K562 (cell line): ENCODE data around the gene PRR19. TPM values are rescaled to one million over a fixed set of nuclear protein-coding genes. Genes with fewer than 3 reads are reported as not detected.
A peak's percentile ranks its signal among the peaks of the same experiment; 100 is the strongest.

Experiments used
- ATF7 ChIP-seq: fragments of 450-650 bp; IDR thresholded peaks from 2 replicates; pipeline ENCODE4 v1.7.1; 2014; ENCODE audit warnings: mild to moderate bottlenecking, moderate library complexity
- CHCHD3 ChIP-seq: fragments of 250-450 bp; sonication (Bioruptor Pico); IDR thresholded peaks from 2 replicates; pipeline ENCODE4 v2.1.2; 2022; ENCODE audit warnings: mild to moderate bottlenecking
- COPS2 ChIP-seq: fragments of 450-650 bp; conservative IDR thresholded peaks from 2 replicates; pipeline ENCODE4 v1.6.1; 2016; ENCODE audit warnings: mild to moderate bottlenecking, moderate library complexity
- HNRNPH1 ChIP-seq: fragments of 200-400 bp; formaldehyde crosslinking; optimal IDR thresholded peaks from 2 replicates; pipeline ENCODE3; 2017; ENCODE audit warnings: low read depth, mild to moderate bottlenecking, low read length, moderate library complexity
- NR3C1 ChIP-seq: sonication (generic); formaldehyde crosslinking; IDR thresholded peaks from 2 replicates; pipeline ENCODE4 v1.8.1; 2022; ENCODE audit warnings: missing genetic modification reagents
- RBFOX2 ChIP-seq: fragments of 200-400 bp; formaldehyde crosslinking; IDR thresholded peaks from 2 replicates; pipeline ENCODE4 v1.6.1; 2017; ENCODE audit warnings: low read depth, mild to moderate bottlenecking, low read length, moderate library complexity
- RBM15 ChIP-seq: fragments of 200-400 bp; formaldehyde crosslinking; IDR thresholded peaks from 2 replicates; pipeline ENCODE4 v1.6.1; 2018; ENCODE audit warnings: mild to moderate bottlenecking, low read length, moderate library complexity; ENCODE audit not compliant: insufficient read depth
- RNF2 ChIP-seq: sonication (generic); IDR thresholded peaks from 2 replicates; pipeline ENCODE4 v1.6.1; 2016
- SMARCA5 ChIP-seq: fragments of 450-650 bp; IDR thresholded peaks from 2 replicates; pipeline ENCODE4 v1.6.1; 2016
- SMARCE1 ChIP-seq: fragments of 450-650 bp; IDR thresholded peaks from 2 replicates; pipeline ENCODE4 v1.7.1; 2016; ENCODE audit warnings: mild to moderate bottlenecking
- SP1 ChIP-seq: sonication (generic); formaldehyde crosslinking; IDR thresholded peaks from 2 replicates; pipeline ENCODE4 v1.8.1; 2022; ENCODE audit warnings: mild to moderate bottlenecking, missing genetic modification reagents
- SREBF2 ChIP-seq: sonication (generic); formaldehyde crosslinking; IDR thresholded peaks from 2 replicates; pipeline ENCODE4 v1.4.0; 2020; ENCODE audit warnings: mild to moderate bottlenecking, missing genetic modification reagents
- ZNF165 ChIP-seq: fragments of 250-450 bp; sonication (Bioruptor Pico); IDR thresholded peaks from 2 replicates; pipeline ENCODE4 v1.4.0; 2020; ENCODE audit warnings: borderline replicate concordance
- ZNF239 ChIP-seq: fragments of 250-450 bp; sonication (Bioruptor Pico); IDR thresholded peaks from 2 replicates; pipeline ENCODE4 v1.4.0; 2020; ENCODE audit warnings: mild to moderate bottlenecking
- polyA plus RNA-seq, 8 experiments: library from polyadenylated mRNA; depleted of rRNA in 4 of 8; stranded (reverse) in 5 of 8; unstranded in 3 of 8; fragments of >200 nt; fragmentation: Nextera tagmentation in 2 of 8; fragmentation: Illumina TruSeq in 1 of 8; extraction: Ambion mirVana in 2 of 8; extraction: Trizol in 1 of 8; gene quantifications; 2 replicates each; pipeline versions ENCODE4 v1.2.1 to v1.2.3, GENCODE V29; 2011 to 2014; ENCODE audit warnings: inconsistent platforms in 1 of 8, missing spikeins in 1 of 8
- total RNA-seq, 7 experiments: library from RNA; depleted of rRNA in 6 of 7; stranded (reverse); fragments of >200 nt in 6 of 7; fragmentation: Illumina TruSeq in 2 of 7; extraction: Trizol in 2 of 7; gene quantifications; 2 replicates each; pipeline versions ENCODE4 v1.2.1 to v1.2.3, GENCODE V29; 2011 to 2021; ENCODE audit warnings: low replicate concordance in 1 of 7
- TF ChIP-seq, protein P1 (sequence below): sonication (generic); formaldehyde crosslinking; IDR thresholded peaks from 2 replicates; pipeline ENCODE4 v1.8.1; 2023; ENCODE audit warnings: missing genetic modification reagents, mild to moderate bottlenecking, borderline replicate concordance
- TF ChIP-seq, protein P2 (sequence below): fragments of 250-450 bp; sonication (Bioruptor Pico); IDR thresholded peaks from 2 replicates; pipeline ENCODE4 v1.9.0; 2021; ENCODE audit warnings: mild to moderate bottlenecking
- TF ChIP-seq, protein P3 (sequence below): fragments of 250-450 bp; sonication (Bioruptor Pico); IDR thresholded peaks from 2 replicates; pipeline ENCODE4 v1.8.0; 2022; ENCODE audit warnings: moderate library complexity, mild to moderate bottlenecking, inconsistent platforms
- TF ChIP-seq, protein P4 (sequence below), 2 experiments: fragments of 450-650 bp; IDR thresholded peaks; 2 replicates each; pipeline ENCODE4 v1.6.1; 2018; ENCODE audit warnings: mild to moderate bottlenecking in 2 of 2, low read depth in 1 of 2; ENCODE audit not compliant: partially characterized antibody in 2 of 2

PRR19 gene
- total and polyA plus RNA-seq, 9 of the 15 experiments (the other 6 are each of a cell fraction or from before 2014, with no cell fraction given), result 0.10 to 1.6 (median 0.54) TPM

DNA sequence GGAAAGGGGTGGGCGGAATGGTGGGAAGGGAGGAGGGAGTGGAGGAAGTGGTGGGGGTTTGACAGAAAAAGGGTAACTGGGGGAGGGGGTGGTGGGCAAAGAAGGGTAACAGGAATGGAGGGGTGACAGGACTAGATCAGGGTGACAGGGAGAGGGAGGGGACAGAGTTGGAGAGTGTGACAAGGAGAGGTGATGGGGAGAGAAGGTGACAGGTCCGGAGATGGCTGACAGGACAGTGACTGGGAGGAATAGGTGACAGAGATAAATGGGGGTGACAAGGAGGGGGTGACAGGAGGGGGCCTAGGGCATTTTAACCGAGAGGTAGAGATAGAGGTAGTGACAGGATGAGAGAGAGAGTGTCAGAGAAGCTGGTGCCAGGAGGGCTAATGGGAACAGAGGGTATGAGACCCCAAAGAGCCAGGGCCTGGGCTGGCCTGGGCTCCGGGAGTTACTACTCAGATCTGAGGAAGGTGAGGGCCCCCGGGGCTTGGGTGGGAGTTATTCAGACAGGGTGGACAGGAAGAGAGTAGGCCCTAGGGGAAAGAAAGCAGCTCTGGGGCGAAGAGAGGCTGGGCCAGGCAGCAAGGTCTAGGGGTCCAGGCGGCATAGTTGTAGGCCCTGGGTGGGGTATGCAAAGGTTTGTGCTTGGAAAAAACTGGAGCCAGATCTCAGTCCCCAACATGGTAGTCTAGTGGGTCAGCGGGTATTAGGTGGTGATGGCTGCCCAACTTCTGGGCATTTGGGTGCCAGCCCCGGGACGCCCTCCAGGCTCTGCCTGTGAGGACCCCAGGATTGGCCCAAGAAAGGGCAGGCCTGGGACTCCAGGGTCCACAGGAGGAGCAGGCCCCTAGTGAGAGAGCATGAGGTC lies 32.2 kb upstream of the PRR19 start (continued):
- TF ChIP-seq, protein P1, sequence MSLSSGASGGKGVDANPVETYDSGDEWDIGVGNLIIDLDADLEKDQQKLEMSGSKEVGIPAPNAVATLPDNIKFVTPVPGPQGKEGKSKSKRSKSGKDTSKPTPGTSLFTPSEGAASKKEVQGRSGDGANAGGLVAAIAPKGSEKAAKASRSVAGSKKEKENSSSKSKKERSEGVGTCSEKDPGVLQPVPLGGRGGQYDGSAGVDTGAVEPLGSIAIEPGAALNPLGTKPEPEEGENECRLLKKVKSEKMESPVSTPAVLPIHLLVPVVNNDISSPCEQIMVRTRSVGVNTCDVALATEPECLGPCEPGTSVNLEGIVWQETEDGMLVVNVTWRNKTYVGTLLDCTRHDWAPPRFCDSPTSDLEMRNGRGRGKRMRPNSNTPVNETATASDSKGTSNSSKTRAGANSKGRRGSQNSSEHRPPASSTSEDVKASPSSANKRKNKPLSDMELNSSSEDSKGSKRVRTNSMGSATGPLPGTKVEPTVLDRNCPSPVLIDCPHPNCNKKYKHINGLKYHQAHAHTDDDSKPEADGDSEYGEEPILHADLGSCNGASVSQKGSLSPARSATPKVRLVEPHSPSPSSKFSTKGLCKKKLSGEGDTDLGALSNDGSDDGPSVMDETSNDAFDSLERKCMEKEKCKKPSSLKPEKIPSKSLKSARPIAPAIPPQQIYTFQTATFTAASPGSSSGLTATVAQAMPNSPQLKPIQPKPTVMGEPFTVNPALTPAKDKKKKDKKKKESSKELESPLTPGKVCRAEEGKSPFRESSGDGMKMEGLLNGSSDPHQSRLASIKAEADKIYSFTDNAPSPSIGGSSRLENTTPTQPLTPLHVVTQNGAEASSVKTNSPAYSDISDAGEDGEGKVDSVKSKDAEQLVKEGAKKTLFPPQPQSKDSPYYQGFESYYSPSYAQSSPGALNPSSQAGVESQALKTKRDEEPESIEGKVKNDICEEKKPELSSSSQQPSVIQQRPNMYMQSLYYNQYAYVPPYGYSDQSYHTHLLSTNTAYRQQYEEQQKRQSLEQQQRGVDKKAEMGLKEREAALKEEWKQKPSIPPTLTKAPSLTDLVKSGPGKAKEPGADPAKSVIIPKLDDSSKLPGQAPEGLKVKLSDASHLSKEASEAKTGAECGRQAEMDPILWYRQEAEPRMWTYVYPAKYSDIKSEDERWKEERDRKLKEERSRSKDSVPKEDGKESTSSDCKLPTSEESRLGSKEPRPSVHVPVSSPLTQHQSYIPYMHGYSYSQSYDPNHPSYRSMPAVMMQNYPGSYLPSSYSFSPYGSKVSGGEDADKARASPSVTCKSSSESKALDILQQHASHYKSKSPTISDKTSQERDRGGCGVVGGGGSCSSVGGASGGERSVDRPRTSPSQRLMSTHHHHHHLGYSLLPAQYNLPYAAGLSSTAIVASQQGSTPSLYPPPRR (CRISPR knock-in tag), result 0 out of 2 replicates have a peak, but pooled peaks have one; percentile 54
- TF ChIP-seq RBFOX2 (peak; percentile 60; the same call in 1 of the 2 replicates), ZNF165 (no peak), ZNF239 (CRISPR knock-in tag) (no peak), RNF2 (no peak), SMARCE1 (peak; percentile 45; the same call in 1 of the 2 replicates), SP1 (0 out of 2 replicates have a peak, but pooled peaks have one; percentile 36), SREBF2 (CRISPR knock-in tag) (no peak), HNRNPH1 (no peak), RBM15 (no peak), CHCHD3 (CRISPR knock-in tag) (no peak), COPS2 (no peak), ATF7 (no peak), NR3C1 (CRISPR knock-in tag) (no peak), SMARCA5 (0 out of 2 replicates have a peak, but pooled peaks have one; percentile 44)
- TF ChIP-seq, protein P2, sequence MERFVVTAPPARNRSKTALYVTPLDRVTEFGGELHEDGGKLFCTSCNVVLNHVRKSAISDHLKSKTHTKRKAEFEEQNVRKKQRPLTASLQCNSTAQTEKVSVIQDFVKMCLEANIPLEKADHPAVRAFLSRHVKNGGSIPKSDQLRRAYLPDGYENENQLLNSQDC (CRISPR knock-in tag), result no peak
- TF ChIP-seq, protein P3, sequence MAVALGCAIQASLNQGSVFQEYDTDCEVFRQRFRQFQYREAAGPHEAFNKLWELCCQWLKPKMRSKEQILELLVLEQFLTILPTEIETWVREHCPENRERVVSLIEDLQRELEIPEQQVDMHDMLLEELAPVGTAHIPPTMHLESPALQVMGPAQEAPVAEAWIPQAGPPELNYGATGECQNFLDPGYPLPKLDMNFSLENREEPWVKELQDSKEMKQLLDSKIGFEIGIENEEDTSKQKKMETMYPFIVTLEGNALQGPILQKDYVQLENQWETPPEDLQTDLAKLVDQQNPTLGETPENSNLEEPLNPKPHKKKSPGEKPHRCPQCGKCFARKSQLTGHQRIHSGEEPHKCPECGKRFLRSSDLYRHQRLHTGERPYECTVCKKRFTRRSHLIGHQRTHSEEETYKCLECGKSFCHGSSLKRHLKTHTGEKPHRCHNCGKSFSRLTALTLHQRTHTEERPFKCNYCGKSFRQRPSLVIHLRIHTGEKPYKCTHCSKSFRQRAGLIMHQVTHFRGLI, result no peak
- TF ChIP-seq, protein P4, sequence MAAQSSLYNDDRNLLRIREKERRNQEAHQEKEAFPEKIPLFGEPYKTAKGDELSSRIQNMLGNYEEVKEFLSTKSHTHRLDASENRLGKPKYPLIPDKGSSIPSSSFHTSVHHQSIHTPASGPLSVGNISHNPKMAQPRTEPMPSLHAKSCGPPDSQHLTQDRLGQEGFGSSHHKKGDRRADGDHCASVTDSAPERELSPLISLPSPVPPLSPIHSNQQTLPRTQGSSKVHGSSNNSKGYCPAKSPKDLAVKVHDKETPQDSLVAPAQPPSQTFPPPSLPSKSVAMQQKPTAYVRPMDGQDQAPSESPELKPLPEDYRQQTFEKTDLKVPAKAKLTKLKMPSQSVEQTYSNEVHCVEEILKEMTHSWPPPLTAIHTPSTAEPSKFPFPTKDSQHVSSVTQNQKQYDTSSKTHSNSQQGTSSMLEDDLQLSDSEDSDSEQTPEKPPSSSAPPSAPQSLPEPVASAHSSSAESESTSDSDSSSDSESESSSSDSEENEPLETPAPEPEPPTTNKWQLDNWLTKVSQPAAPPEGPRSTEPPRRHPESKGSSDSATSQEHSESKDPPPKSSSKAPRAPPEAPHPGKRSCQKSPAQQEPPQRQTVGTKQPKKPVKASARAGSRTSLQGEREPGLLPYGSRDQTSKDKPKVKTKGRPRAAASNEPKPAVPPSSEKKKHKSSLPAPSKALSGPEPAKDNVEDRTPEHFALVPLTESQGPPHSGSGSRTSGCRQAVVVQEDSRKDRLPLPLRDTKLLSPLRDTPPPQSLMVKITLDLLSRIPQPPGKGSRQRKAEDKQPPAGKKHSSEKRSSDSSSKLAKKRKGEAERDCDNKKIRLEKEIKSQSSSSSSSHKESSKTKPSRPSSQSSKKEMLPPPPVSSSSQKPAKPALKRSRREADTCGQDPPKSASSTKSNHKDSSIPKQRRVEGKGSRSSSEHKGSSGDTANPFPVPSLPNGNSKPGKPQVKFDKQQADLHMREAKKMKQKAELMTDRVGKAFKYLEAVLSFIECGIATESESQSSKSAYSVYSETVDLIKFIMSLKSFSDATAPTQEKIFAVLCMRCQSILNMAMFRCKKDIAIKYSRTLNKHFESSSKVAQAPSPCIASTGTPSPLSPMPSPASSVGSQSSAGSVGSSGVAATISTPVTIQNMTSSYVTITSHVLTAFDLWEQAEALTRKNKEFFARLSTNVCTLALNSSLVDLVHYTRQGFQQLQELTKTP (IDR thresholded peaks at IDR 0.05; ENCODE audit: low read depth in 1 of 2, partially characterized antibody in 2 of 2), result peak in 1 of 2 experiments; percentile 54
